ENCODE results near the gene DUS2.

The DUS2 gene

GRCh38 chr16:67990018-67990386, 33.1 kb upstream of the DUS2 start:
- Histone ChIP-seq H3K36me3 (ENCODE audit: control insufficient read depth in 2 of 2, insufficient read depth in 1 of 2, low read length in 2 of 2) (no peaks in the 10 kb centered on the region), H3K9me3 (ENCODE audit: control insufficient read depth, insufficient read depth, low read depth, low read length) (no peaks in the 10 kb centered on the region), H3K4me3 (ENCODE audit: low read depth, low read length) (no peak overlapping the region), H3K27ac (ENCODE audit: extremely low read depth, low read depth, low read length) (no peak overlapping the region), H3K4me1 (ENCODE audit: control insufficient read depth, insufficient read depth, low read length) (no peaks in the 10 kb centered on the region)
- ChIA-PET CTCF (interaction anchor here (1.2 kb wide), 1 partner anchor 51 kb away, joined by 6 read pairs; no protein-coding TSS in a partner anchor), POLR2A (no interaction called here)
- no peak for TF ChIP-seq SP2 (tag by site-specific recombination; IDR thresholded peaks at IDR 0.05)
- no peak for TF ChIP-seq ZSCAN4 (tag by site-specific recombination; IDR thresholded peaks at IDR 0.05)
- TF ChIP-seq ZNF132 (tag by site-specific recombination; IDR thresholded peaks at IDR 0.05; ENCODE audit: borderline replicate concordance) = no peak
- TF ChIP-seq YY1 (tag by site-specific recombination; IDR thresholded peaks at IDR 0.05) = no peak
- TF ChIP-seq PRDM2 (tag by site-specific recombination; IDR thresholded peaks at IDR 0.05; ENCODE audit: borderline replicate concordance) = no peak
- TF ChIP-seq ZSCAN5A (tag by site-specific recombination; IDR thresholded peaks at IDR 0.05) = no peak
- TF ChIP-seq PRDM6 (tag by site-specific recombination; IDR thresholded peaks at IDR 0.05) = no peak
- no peak for TF ChIP-seq ZNF791 (tag by site-specific recombination; IDR thresholded peaks at IDR 0.05)
- no peak for TF ChIP-seq ZNF624 (tag by site-specific recombination; IDR thresholded peaks at IDR 0.05)
- TF ChIP-seq ZBTB26 (tag by site-specific recombination; optimal IDR thresholded peaks at IDR 0.05) = no peak
- TF ChIP-seq SETDB1 (IDR thresholded peaks at IDR 0.05; ENCODE audit: insufficient read length, low read length) = no peak
- TF ChIP-seq ZNF398 (tag by site-specific recombination; IDR thresholded peaks at IDR 0.05) = no peak
